Endothelial cell of umbilical vein (primary cell): ENCODE results near the gene MERTK. TPM values are rescaled to one million over a fixed set of nuclear protein-coding genes. Genes with fewer than 3 reads are reported as not detected.

Source experiments
- BruUV-seq: library from RNA; stranded (reverse); fragments of 400-500 nt; replicated peaks from 2 replicates; lab custom pipeline; 2021; lab: Mats Ljungman, UMichigan
- CTCF ChIA-PET: fragments of 300-600, 350-600 bp; sonication (Branson Sonifier 250); formaldehyde crosslinking; loops from one replicate; lab custom pipeline; 2021; ENCODE audit warnings: antibody characterized with exemption, inconsistent platforms; lab: Charles Lee
- POLR2A ChIA-PET: fragments of 300-600, 350-600 bp; sonication (Branson Sonifier 250); formaldehyde crosslinking; loops from one replicate; lab custom pipeline; 2021; ENCODE audit warnings: antibody characterized with exemption, inconsistent platforms; lab: Charles Lee
- DNase-seq: peaks from one replicate; pipeline ENCODE4 v3.0.0-alpha.2; 2011; ENCODE audit warnings: low read depth, low spot score
- FAIRE-seq: peaks from 2 replicates; lab custom pipeline; 2011; peaks lifted over from hg19 to GRCh38; lab: Jason Lieb, UNC
- H2AFZ ChIP-seq: 2 replicates; pipeline ENCODE4 v1.6.0; 2012; ENCODE audit warnings: low read depth, low read length, control low read depth, inconsistent platforms
- H3K27ac ChIP-seq: 2 replicates; pipeline ENCODE4 v1.5.1; 2011; ENCODE audit warnings: low read depth, mild to moderate bottlenecking, control low read depth, low read length, moderate library complexity; ENCODE audit not compliant: insufficient read depth
- H3K27me3 ChIP-seq, 2 experiments: 2 replicates each; pipeline versions ENCODE4 v1.6.0 to v1.6.1; 2011; ENCODE audit warnings: low read length in 2 of 2, mixed read lengths in 1 of 2; ENCODE audit not compliant: control insufficient read depth in 2 of 2, insufficient read depth in 2 of 2
- H3K36me3 ChIP-seq, 2 experiments: 2 replicates in 1 of 2; 3 replicates in 1 of 2; pipeline ENCODE4 v1.5.1; 2011; ENCODE audit warnings: low read length in 2 of 2, mild to moderate bottlenecking in 1 of 2, moderate library complexity in 1 of 2; ENCODE audit not compliant: control insufficient read depth in 2 of 2, insufficient read depth in 2 of 2; ENCODE audit errors: extremely low read depth in 1 of 2
- H3K4me1 ChIP-seq: 3 replicates; pipeline ENCODE4 v1.5.1; 2011; ENCODE audit warnings: mild to moderate bottlenecking, low read length; ENCODE audit not compliant: control insufficient read depth, insufficient read depth; ENCODE audit errors: extremely low read depth
- H3K4me2 ChIP-seq: 2 replicates; pipeline ENCODE4 v1.6.1; 2011; ENCODE audit warnings: low read length, control low read depth, mixed read lengths; ENCODE audit not compliant: insufficient read depth
- H3K4me3 ChIP-seq, 3 experiments: fragments of 200-600 bp in 1 of 3; sonication (generic), shearing (Covaris generic) in 1 of 3; replicated peaks in 1 of 3; 2 replicates each; pipeline ENCODE4 v1.5.1; 2011 to 2016; ENCODE audit warnings: control low read depth in 3 of 3, low read length in 3 of 3, mild to moderate bottlenecking in 2 of 3, inconsistent platforms in 1 of 3, low read depth in 1 of 3, moderate library complexity in 1 of 3; ENCODE audit not compliant: insufficient read depth in 1 of 3
- H3K79me2 ChIP-seq: 2 replicates; pipeline ENCODE4 v1.6.0; 2012; ENCODE audit warnings: low read length, inconsistent platforms; ENCODE audit not compliant: control insufficient read depth, insufficient read depth
- H3K9ac ChIP-seq: replicated peaks from 2 replicates; pipeline ENCODE3; 2011; ENCODE audit warnings: low read length, control low read depth; ENCODE audit not compliant: insufficient read depth; ENCODE audit errors: extremely low read depth
- H3K9me1 ChIP-seq: replicated peaks from 3 replicates; pipeline ENCODE4 v1.6.0; 2011; ENCODE audit warnings: mild to moderate bottlenecking, low read length; ENCODE audit not compliant: control insufficient read depth, insufficient read depth; ENCODE audit errors: extremely low read depth
- H3K9me3 ChIP-seq: replicated peaks from 2 replicates; pipeline ENCODE4 v1.5.1; 2012; ENCODE audit warnings: low read length, inconsistent platforms; ENCODE audit not compliant: control insufficient read depth, insufficient read depth
- H4K20me1 ChIP-seq: replicated peaks from 2 replicates; pipeline ENCODE3; 2011; ENCODE audit warnings: mild to moderate bottlenecking, low read length; ENCODE audit not compliant: control insufficient read depth, insufficient read depth; ENCODE audit errors: extremely low read depth
- FOS ChIP-seq: IDR thresholded peaks from 2 replicates; pipeline ENCODE4 v1.6.1; 2011; ENCODE audit warnings: mild to moderate bottlenecking, low read length, moderate library complexity, borderline replicate concordance; ENCODE audit not compliant: insufficient read depth
- GATA2 ChIP-seq: IDR thresholded peaks from 2 replicates; pipeline ENCODE4 v1.7.0; 2011; ENCODE audit warnings: low read depth, mild to moderate bottlenecking, moderate library complexity, mixed read lengths, low read length; ENCODE audit not compliant: insufficient read length, insufficient read depth
- JUN ChIP-seq: IDR thresholded peaks from 2 replicates; pipeline ENCODE4 v1.6.1; 2011; ENCODE audit warnings: borderline replicate concordance, low read depth; ENCODE audit not compliant: insufficient read length, insufficient read depth
- MYC ChIP-seq: IDR thresholded peaks from one replicate; pipeline ENCODE4 v1.6.1; 2011; ENCODE audit warnings: mild to moderate bottlenecking, low read depth, low read length
- POLR2A ChIP-seq: IDR thresholded peaks from 2 replicates; pipeline ENCODE4 v1.6.1; 2012; ENCODE audit warnings: low read depth, mild to moderate bottlenecking, control low read depth, low read length
- dilution Hi-C: fragments of 300-500 bp; cut with MboI; formaldehyde crosslinking; loops from one replicate; pipeline ENCODE4 v1.15.0; 2019; ENCODE audit warnings: low sequenced_read_pairs; ENCODE audit not compliant: extremely low pct_ligation_motif_present
- intact Hi-C: fragments of 100-400 bp; cut with micrococcal nuclease; formaldehyde crosslinking; loops from one replicate; pipeline ENCODE4 v1.10.0; 2022
- polyA plus RNA-seq, 4 experiments: library from polyadenylated mRNA; depleted of rRNA in 3 of 4; stranded (reverse) in 3 of 4; unstranded in 1 of 4; fragments of >200 nt; gene quantifications; 2 replicates each; pipeline versions ENCODE4 v1.2.1 to v1.2.3, GENCODE V29; 2011 to 2012; ENCODE audit warnings: missing spikeins in 1 of 4
- total RNA-seq: library from RNA; stranded (reverse); gene quantifications from 2 replicates; pipeline ENCODE4 v1.2.3, GENCODE V29; 2021
- TF ChIP-seq, protein P1 (sequence below): IDR thresholded peaks from 2 replicates; pipeline ENCODE4 v1.6.1; 2011; ENCODE audit not compliant: insufficient read depth, insufficient read length
- TF ChIP-seq, protein P2 (sequence below), 2 donors: IDR thresholded peaks; 1 replicate in 1 of 2; 2 replicates in 1 of 2; pipeline ENCODE4 v1.5.1; 2011; ENCODE audit warnings: low read length in 2 of 2, mild to moderate bottlenecking in 2 of 2, moderate library complexity in 2 of 2, control low read depth in 1 of 2, inconsistent platforms in 1 of 2, low read depth in 1 of 2; ENCODE audit not compliant: insufficient read depth in 1 of 2; ENCODE audit errors: extremely low read depth in 1 of 2

MERTK gene
- total and polyA plus RNA-seq, 2 donors (not counting 3 experiments of a cell fraction or from before 2014, with no cell fraction given), result 37.3 to 39.6 TPM

DNA sequence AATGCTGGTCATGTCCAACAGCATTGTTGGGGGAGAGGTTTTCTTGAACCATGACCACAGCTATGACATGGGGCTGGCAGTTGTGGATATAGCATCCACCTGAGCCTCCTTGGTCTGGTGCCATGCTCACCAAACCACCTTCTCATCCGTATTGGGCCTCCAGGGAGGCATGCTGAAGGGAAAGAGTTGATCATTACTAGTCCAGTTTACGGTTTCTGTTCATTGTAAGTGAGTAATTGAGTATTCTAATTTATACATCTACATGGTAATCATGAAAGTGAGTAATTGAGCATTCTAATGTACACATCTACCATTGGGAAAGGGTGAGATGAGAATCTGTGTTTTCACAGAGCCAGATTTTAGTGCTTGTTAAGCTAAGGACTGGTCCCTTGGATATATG, 163.4 kb downstream of the MERTK start:
- BruUV-seq, result no TSS peak
- TF ChIP-seq MYC, result no peak
- no peak for TF ChIP-seq POLR2A
- Histone ChIP-seq H3K27me3 (no peaks in the 10 kb centered on the region), H3K9me1 (no peaks in the 10 kb centered on the region), H3K9me3 (no peaks in the 10 kb centered on the region), H3K79me2 (peaks cover 34% of the 10 kb centered on the region), H3K4me2 (no peak overlapping the region), H3K4me1 (peaks cover 50% of the 10 kb centered on the region), H3K9ac (no peak overlapping the region), H4K20me1 (no peaks in the 10 kb centered on the region), H3K27ac (peak overlapping the region; percentile 74), H2AFZ (no peak overlapping the region), H3K36me3 (peaks cover 4 to 8% of the 10 kb centered on the region in 2 experiments), H3K4me3 (no peak overlapping the region)
- DNase-seq (no peak), FAIRE-seq (no peak)
- intact Hi-C loops, result no loop called here
- dilution Hi-C loops, result no loop called here
- ChIA-PET CTCF (interaction anchor here (2.0 kb wide), 1 partner anchor 14 kb away, joined by 7 read pairs; no protein-coding TSS in a partner anchor), POLR2A (interaction anchor here (0.9 kb wide), 1 partner anchor 13 kb away, joined by 3 read pairs; no protein-coding TSS in a partner anchor)

DNA sequence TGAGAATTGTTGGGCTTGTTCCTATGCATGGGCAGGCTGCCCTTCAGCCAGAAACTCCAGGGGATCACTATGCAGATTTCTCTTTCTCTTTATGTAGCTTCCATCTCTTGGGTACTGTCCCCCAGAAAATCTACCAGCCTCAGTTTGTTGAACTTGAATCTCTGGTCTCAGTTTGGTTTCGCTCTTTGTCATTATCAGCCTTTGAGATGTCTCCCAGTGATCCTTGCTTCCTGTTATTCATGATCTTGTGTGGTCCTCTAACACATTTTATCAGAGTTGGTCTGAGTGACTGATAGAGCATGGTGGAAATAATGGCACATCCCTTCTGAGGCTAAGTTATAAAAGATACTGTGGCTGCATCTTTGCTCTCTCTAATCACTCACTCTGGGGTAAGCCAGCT, 164.5 kb downstream of the MERTK start:
- H3K4me1 ChIP-seq, result peaks cover 43% of the 10 kb centered on the region
- peaks cover 29% of the 10 kb centered on the region for H3K79me2 ChIP-seq
- no peak overlapping the region for H3K4me2 ChIP-seq
- no peak overlapping the region for H3K27ac ChIP-seq
- no peak overlapping the region for H2AFZ ChIP-seq
- no peaks in the 10 kb centered on the region for H3K9me1 ChIP-seq
- POLR2A ChIA-PET, result no interaction called here
- TF ChIP-seq FOS, result no peak
- TF ChIP-seq MYC, result no peak
- TF ChIP-seq POLR2A, result no peak
- TF ChIP-seq, protein P1, sequence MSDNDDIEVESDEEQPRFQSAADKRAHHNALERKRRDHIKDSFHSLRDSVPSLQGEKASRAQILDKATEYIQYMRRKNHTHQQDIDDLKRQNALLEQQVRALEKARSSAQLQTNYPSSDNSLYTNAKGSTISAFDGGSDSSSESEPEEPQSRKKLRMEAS, result no peak
- TF ChIP-seq, protein P2, sequence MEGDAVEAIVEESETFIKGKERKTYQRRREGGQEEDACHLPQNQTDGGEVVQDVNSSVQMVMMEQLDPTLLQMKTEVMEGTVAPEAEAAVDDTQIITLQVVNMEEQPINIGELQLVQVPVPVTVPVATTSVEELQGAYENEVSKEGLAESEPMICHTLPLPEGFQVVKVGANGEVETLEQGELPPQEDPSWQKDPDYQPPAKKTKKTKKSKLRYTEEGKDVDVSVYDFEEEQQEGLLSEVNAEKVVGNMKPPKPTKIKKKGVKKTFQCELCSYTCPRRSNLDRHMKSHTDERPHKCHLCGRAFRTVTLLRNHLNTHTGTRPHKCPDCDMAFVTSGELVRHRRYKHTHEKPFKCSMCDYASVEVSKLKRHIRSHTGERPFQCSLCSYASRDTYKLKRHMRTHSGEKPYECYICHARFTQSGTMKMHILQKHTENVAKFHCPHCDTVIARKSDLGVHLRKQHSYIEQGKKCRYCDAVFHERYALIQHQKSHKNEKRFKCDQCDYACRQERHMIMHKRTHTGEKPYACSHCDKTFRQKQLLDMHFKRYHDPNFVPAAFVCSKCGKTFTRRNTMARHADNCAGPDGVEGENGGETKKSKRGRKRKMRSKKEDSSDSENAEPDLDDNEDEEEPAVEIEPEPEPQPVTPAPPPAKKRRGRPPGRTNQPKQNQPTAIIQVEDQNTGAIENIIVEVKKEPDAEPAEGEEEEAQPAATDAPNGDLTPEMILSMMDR (IDR thresholded peaks at IDR 0.05; ENCODE audit: extremely low read depth in 1 of 2, insufficient read depth in 1 of 2, low read depth in 1 of 2, low read length in 2 of 2), result no peak
- no peak for TF ChIP-seq GATA2
- TF ChIP-seq JUN, result no peak
- H4K20me1 ChIP-seq, result no peaks in the 10 kb centered on the region
- H3K27me3 ChIP-seq, result no peaks in the 10 kb centered on the region
- BruUV-seq, result no TSS peak
- no peak overlapping the region for H3K9ac ChIP-seq
- H3K4me3 ChIP-seq, result no peak overlapping the region
- no peaks in the 10 kb centered on the region for H3K9me3 ChIP-seq
- H3K36me3 ChIP-seq, result peaks cover 9 to 14% of the 10 kb centered on the region in 2 experiments
- FAIRE-seq, result no peak
- CTCF ChIA-PET, result interaction anchor here (2.0 kb wide), 1 partner anchor 13 kb away, joined by 7 read pairs; no protein-coding TSS in a partner anchor
- dilution Hi-C loops (no loop called here), intact Hi-C loops (no loop called here)
- DNase-seq, result no peak
